GM21529 (cell line): ENCODE data around the gene PLBD2.

ENCODE experiments used
- ATAC-seq: cut with Tn5 transposase; IDR thresholded peaks from one replicate; pipeline ENCODE4 v1.9.1; 2021; ENCODE audit not compliant: unreplicated experiment

The PLBD2 gene

DNA sequence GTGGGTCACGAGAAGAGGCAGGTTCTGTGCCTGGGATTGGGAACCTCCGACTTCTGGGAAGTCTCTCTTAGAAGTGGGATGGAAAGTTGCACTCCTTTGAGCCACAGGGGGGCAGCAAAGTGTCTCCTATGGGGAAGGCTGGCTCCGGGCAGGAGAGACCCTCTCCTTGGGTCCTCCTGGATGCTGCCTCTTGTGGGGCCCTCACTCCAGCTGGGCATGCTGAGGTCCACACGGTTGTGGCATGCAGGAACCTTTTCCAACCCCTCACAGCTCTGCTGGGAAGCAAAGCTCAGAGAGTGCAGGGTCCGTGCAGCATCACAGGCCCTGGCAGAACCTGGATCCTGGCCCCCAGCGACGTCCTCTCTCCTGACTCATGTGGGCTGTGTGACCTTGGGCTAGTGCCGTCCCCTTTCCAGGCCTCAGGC is 81.2 kb downstream of the PLBD2 start:
- no peak for ATAC-seq

DNA sequence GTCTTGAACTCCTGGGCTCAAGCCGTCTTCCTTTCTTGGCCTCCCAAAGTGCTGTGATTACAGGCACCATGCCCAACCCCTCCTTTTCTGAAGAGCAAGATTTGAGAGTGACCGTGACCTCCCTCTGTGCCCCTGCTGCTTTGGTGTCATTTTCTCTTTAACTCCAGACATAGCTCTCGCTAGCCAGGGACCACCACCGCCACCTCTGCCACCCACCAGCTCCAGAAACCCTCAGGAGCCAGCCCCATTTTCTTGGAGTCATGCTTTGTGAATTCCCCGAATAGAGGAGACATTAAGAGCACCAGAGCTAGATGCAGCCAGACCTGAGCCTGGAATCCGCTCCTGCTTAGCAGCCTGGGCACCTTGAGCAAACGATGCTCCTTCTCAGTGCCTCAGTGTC is 81.9 kb downstream of the PLBD2 start:
- ATAC-seq: no peak
